Measurements from ENCODE around the gene BICC1. TPM values are rescaled to one million over a fixed set of nuclear protein-coding genes. Genes with fewer than 3 reads are reported as not detected.

Gene BICC1
- polyA plus RNA-seq, 1 donor (not counting 4 experiments of a cell fraction or from before 2014, with no cell fraction given), result 4.2 TPM

GRCh38 chr10:58695022-58695421 is 182.3 kb downstream of the BICC1 start:
- H3K36me3 ChIP-seq (ENCODE audit: control insufficient read depth in 2 of 2, extremely low read depth in 1 of 2, insufficient read depth in 2 of 2, low read length in 2 of 2), result no peaks in the 10 kb centered on the region
- no peak overlapping the region for H2AFZ ChIP-seq (ENCODE audit: control insufficient read depth, low read length)
- H3K27me3 ChIP-seq (ENCODE audit: control insufficient read depth, extremely low read depth, insufficient read depth, low read length), result no peaks in the 10 kb centered on the region
- no peak overlapping the region for H3K4me3 ChIP-seq (ENCODE audit: control insufficient read depth in 2 of 3, extremely low read depth in 1 of 3, insufficient read depth in 2 of 3, low read depth in 1 of 3, low read length in 3 of 3)
- no peak overlapping the region for H3K9ac ChIP-seq (ENCODE audit: control insufficient read depth, extremely low read depth, insufficient read depth, low read length)
- H3K27ac ChIP-seq (ENCODE audit: control insufficient read depth, insufficient read depth, low read length), result no peak overlapping the region
- no peaks in the 10 kb centered on the region for H3K9me1 ChIP-seq (ENCODE audit: control insufficient read depth, extremely low read depth, insufficient read depth, low read length)
- FAIRE-seq (no peak), DNase-seq (ENCODE audit: low read depth, low spot score) (no peak)
- dilution Hi-C loops (cut with MboI; ENCODE audit: extremely low pct_ligation_motif_present, low sequenced_read_pairs), result no loop called here
- no peaks in the 10 kb centered on the region for H3K9me3 ChIP-seq (ENCODE audit: control insufficient read depth, low read depth, low read length)
- no peaks in the 10 kb centered on the region for H4K20me1 ChIP-seq (ENCODE audit: control insufficient read depth, extremely low read depth, insufficient read depth, low read length)
- TF ChIP-seq EZH2 (IDR thresholded peaks at IDR 0.05; ENCODE audit: low read length) (no peak), CTCF (optimal IDR thresholded peaks at IDR 0.05 in 1 of 3, IDR thresholded peaks at IDR 0.05 in 1 of 3, conservative IDR thresholded peaks at IDR 0.05 in 1 of 3; ENCODE audit: extremely low read depth in 1 of 3, insufficient read depth in 2 of 3, low read length in 3 of 3) (no peak)
- no peak overlapping the region for H3K4me2 ChIP-seq (ENCODE audit: control insufficient read depth, extremely low read depth, insufficient read depth, low read depth, low read length)
- H3K79me2 ChIP-seq (ENCODE audit: control insufficient read depth, insufficient read depth, low read length), result no peaks in the 10 kb centered on the region
- no peaks in the 10 kb centered on the region for H3K4me1 ChIP-seq (ENCODE audit: control insufficient read depth, extremely low read depth, insufficient read depth, low read length)

DNA sequence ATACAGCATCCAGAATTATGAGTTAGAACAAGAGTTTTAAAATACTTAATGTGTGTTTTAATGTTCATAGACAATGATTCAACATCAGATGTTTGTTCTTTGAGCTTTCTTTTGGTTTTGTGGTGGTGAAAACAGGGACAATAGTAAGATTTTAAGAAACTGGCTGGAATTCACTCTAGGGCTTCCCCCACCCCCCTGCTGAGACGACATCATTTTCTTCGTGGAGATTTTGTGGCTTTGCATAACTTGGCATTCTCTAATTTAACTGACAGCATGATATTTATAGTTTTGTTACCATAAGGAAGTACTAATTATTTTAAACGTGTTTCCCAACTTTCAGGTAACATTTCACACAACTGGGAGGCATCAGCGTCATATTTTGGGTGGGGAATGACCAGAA is 184.1 kb downstream of the BICC1 start:
- H3K27ac ChIP-seq (ENCODE audit: control insufficient read depth, insufficient read depth, low read length), result no peak overlapping the region
- no peaks in the 10 kb centered on the region for H4K20me1 ChIP-seq (ENCODE audit: control insufficient read depth, extremely low read depth, insufficient read depth, low read length)
- no peak overlapping the region for H3K4me2 ChIP-seq (ENCODE audit: control insufficient read depth, extremely low read depth, insufficient read depth, low read depth, low read length)
- no peak overlapping the region for H2AFZ ChIP-seq (ENCODE audit: control insufficient read depth, low read length)
- no peaks in the 10 kb centered on the region for H3K27me3 ChIP-seq (ENCODE audit: control insufficient read depth, extremely low read depth, insufficient read depth, low read length)
- no peaks in the 10 kb centered on the region for H3K9me1 ChIP-seq (ENCODE audit: control insufficient read depth, extremely low read depth, insufficient read depth, low read length)
- no peak overlapping the region for H3K4me3 ChIP-seq (ENCODE audit: control insufficient read depth in 2 of 3, extremely low read depth in 1 of 3, insufficient read depth in 2 of 3, low read depth in 1 of 3, low read length in 3 of 3)
- no peak for FAIRE-seq
- peaks cover 5% of the 10 kb centered on the region for H3K4me1 ChIP-seq (ENCODE audit: control insufficient read depth, extremely low read depth, insufficient read depth, low read length)
- H3K9me3 ChIP-seq (ENCODE audit: control insufficient read depth, low read depth, low read length), result no peaks in the 10 kb centered on the region
- no peaks in the 10 kb centered on the region for H3K79me2 ChIP-seq (ENCODE audit: control insufficient read depth, insufficient read depth, low read length)
- TF ChIP-seq CTCF (optimal IDR thresholded peaks at IDR 0.05 in 1 of 3, IDR thresholded peaks at IDR 0.05 in 1 of 3, conservative IDR thresholded peaks at IDR 0.05 in 1 of 3; ENCODE audit: extremely low read depth in 1 of 3, insufficient read depth in 2 of 3, low read length in 3 of 3), result no peak
- no peak for TF ChIP-seq EZH2 (IDR thresholded peaks at IDR 0.05; ENCODE audit: low read length)
- no peaks in the 10 kb centered on the region for H3K36me3 ChIP-seq (ENCODE audit: control insufficient read depth in 2 of 2, extremely low read depth in 1 of 2, insufficient read depth in 2 of 2, low read length in 2 of 2)
- DNase-seq (ENCODE audit: low read depth, low spot score), result no peak
- dilution Hi-C loops (cut with MboI; ENCODE audit: extremely low pct_ligation_motif_present, low sequenced_read_pairs), result no loop called here
- H3K9ac ChIP-seq (ENCODE audit: control insufficient read depth, extremely low read depth, insufficient read depth, low read length), result no peak overlapping the region

Measured in keratinocyte (primary cell).